ENCODE results near the gene ELMO1.

ELMO1 gene

DNA sequence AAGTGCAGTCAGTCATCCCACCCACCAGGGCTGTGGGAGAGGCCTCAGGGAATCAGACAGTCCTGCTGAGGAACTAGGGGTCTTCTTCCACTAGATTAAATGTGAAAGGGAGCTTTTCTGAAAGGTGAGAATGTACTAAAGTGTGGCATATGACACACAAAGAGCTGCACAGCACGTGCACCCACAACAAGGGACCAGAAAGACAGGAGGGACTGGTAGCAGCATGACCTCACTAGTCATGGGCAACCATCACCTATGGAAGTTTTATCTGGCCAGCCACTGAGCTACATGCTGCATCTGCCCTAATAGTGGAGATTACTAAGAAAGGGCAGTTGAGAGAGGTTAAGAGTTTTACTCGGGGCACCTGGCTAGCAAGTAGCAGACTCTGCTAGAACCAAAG lies 519.9 kb downstream of the ELMO1 start:
- DNase-seq: no peak

- no peak for DNase-seq
These were observed 520.4 kb downstream of the ELMO1 start for GRCh38 chr7:36928311-36928710.

DNA sequence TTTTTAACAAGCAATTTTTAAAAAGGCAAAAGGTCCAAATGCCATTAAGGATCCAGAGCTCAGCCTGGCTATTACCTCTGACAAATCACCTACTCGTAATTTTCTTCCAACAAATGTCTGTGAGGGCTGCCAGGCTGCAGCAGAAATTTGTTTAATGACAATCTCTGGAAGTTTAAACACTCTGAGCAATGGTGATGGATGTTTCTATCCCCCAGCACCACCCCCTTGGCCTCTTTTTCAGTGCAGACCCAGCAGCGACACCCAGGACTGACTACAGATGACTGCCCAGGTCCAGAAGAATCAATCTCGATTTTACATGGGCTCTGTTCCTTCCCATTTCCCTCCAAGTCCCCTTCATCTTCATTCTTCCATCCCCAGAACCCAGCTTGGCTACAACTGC lies 523.0 kb downstream of the ELMO1 start:
- DNase-seq: no peak

DNA sequence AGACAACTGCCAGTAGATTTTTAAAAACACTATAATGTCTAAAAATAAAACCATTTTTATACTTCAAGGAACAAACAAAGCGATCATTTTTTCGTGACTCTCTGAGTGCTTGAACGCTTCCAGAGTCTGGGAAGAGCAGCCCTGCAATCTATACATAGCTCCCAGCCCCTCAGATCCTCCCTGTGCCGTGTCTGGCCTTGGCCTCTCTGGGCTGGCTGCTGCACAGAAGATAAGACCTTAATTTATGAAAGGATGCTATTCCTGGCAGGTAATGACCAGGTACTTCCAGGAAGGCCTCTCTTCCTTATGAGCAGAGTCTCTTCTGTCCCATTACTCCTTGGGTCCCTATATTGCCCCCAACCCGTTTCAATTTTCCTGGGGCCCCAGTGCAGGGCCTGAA lies 523.5 kb downstream of the ELMO1 start:
- no peak for DNase-seq

DNA sequence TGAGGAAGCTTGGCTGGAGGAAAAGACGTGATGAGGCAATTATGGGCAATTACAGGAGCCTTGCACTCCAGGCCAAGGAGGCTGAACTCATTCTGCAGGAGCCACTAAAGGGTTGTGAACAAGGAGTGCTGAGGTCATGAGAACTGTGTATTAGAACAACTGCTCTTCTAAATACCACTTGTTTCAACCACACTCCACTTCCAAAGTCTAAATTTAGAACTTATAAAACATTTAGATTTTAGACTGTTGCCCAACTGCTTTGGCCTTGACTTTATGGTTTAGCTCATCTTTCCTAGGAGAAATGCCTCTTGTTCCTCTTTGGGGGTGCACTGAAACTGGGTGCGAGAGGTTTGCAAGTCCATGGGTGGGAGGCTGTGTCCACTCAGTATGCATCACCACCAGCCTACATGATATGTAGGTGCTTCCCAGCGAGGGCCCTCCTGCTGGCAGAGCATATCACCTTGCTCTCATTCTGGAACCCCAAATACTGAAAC lies 524.7 kb downstream of the ELMO1 start:
- DNase-seq: no peak

DNA sequence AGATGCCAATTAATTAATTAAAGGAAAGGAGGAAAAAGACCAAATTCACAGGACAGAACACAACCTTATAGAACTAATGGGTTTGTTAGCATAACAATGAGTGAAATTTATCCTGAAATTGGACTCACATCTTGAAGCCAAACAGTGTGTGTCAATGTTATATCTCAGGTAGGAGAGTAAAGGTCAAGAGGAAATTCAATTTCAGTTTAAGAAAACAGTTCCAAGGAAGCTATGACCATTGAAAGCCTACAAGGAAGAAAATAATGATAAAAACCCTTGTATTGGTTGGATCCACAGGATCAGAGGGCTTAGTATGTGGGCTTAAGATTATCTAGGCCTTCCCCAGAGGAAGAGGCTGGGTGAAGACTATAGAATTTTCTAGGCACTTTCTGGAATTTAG lies 525.5 kb downstream of the ELMO1 start:
- DNase-seq: no peak

GRCh38 chr7:36920433-36920832 lies 528.2 kb downstream of the ELMO1 start:
- no peak for DNase-seq

DNA sequence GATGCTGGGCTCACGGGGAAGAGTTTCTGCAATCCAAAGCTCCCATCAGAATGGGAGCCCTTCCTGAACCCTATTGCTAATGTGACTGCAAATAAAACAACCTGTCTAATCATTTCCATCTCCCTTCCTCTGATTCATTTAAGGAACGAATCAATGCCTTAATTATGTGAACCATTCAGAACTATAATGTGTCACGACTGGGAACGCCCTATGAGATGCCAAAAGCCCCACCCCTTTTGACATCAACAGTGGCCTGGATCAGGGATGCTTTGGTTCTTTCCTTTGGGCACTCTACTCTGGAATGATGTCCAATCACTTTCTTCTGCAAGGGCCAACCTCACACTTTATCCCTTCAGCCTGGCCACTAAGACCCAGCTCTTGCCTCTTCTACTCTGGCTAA lies 528.9 kb downstream of the ELMO1 start:
- DNase-seq: no peak

GRCh38 chr7:36918591-36918990 lies 530.1 kb downstream of the ELMO1 start:
- DNase-seq: no peak

DNA sequence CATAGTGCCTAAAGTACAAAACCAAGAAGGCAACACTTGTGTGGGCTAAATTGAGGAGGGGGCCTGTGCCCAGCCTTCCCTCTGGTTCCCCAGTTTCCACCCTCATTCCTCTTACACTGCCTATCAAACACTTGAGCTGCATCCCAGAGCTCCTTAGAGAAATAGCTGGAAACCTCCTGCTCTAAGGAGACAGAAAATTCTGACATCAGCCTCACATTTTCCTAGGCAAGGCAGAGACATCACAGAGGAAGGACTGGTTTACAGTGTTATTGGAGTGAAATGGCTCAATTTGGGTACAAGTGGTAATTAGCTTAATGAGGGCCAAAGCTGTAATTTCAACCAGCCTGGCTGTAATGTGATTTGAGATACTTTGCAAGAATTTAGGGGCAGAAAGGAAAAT lies 532.0 kb downstream of the ELMO1 start:
- DNase-seq: no peak

- no peak for DNase-seq
These were observed 532.5 kb downstream of the ELMO1 start for GRCh38 chr7:36916116-36916515.

DNA sequence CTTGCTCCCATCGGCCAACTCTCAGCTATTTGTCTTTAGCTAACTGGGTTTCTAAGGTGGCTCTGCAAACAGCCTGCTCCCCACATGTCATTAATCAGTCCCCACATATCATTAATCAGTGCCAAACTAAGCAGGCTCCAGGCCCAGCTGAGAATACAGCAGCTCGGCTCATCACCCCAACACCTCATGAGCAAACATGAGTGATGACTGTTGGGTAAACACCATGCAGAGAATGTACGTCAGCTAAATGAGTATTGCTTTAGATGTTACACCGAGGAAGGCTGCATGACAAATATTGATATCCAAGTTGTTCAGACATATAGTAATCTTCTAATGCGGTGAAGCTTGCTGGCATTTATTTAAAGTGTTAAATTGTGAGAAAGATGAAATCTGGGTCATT lies 536.9 kb downstream of the ELMO1 start:
- no peak for DNase-seq

DNA sequence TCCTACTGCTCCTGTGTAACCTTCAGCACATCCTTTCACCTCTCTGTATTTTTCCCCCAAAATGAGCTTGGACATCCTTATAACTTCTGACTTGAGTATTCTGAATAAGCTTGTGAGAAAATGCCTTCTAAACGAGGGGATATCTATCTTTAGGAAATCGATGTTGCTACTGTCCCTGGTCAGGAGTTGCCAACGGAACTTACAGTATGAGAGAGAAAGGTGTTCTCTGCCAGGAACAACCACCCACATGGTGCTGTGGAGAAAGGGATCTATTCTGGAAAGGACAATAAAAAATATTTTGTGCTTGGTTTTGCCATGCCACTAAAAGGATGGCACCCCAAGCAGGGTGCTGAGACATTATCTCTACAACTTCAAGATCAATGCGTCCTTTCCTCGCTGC lies 537.8 kb downstream of the ELMO1 start:
- no peak for DNase-seq

DNA sequence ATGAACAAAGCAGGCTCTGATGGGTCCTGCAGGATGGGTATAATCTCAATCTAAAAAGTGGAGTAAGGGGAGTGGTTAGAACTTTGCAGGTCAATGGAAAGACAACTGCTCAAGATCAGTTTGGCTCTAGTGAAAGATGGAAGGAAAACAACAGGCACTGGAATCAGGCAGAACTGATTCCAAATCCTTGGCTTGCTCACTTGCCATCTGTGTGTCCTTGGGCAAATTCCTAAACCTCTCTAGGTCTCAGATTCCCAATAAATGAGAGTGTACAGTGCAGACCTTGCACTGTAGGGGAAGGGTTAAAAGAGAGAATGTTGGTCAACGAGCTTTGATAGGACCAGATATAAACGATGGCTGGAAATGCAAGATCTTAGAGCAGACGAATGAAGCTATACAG lies 538.3 kb downstream of the ELMO1 start:
- no peak for DNase-seq

DNA sequence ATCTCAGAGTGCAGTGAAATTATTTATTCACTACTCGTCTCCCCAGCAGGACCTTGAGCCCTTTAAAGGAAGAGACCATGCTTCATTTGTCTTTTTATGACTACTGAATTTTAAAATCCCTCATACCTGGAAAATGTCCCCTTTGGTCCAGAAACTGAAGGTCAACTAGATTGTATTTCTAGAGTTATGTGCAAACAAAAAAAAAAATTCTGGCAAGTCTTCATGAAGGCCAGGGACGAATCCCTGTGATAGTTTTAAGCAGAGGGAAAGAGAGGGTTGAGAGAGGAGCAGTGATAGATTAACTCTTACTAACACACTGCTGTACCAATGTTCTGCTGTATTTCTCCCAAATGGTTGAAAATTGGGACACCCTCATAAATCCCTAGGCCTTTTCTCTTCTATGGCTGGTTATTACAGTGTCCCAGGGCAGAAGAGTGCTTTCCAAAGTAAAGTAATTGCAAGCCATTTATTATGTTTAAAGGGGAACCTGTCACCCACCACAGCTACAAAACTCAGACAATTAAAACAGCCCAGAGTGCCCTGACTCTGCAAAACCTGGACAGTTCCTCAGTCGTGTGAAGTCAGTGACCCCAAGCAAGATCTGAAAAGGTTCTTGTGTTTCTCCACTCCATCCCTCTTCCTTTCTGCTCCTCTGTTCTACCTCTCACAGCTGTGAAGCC lies 541.6 kb downstream of the ELMO1 start:
- no peak for DNase-seq

DNA sequence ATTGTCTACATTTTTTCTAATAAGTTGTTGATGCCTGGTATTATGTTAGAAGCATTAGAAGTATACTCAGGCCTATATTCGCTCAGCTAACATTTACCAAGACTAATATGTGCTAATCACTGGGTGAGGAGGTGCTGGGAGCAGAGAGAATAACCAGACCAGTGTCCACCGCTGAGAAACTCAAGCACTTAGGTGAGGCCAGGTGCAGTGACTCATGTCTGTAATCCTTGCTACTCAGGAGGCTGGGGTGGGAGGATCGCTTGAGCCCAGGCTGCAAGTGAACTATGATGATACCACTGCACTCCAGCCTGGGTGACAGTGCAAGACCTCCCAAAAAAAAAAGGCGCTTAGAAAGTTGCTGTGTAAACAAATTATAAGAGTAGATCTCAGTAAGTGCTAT lies 542.2 kb downstream of the ELMO1 start:
- DNase-seq: no peak

DNA sequence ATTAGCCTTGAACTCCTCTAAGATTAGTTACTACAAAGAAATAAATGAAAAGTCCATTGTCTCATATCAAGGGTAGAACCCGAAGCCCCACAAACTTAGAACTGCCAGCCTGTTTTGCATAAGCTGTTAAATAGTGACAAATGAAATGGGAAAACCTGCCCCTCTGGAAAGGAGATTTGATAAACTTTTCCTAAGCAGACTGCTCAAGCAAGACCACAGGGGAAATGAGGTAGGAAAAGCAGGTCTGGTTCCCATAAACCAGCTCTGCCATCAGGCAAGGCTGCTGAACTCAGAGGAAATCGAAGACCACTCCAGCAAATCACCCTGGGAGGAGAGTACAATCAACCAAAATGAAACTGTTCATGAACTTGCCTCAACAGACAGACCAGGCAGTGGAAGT lies 542.8 kb downstream of the ELMO1 start:
- no peak for DNase-seq

DNA sequence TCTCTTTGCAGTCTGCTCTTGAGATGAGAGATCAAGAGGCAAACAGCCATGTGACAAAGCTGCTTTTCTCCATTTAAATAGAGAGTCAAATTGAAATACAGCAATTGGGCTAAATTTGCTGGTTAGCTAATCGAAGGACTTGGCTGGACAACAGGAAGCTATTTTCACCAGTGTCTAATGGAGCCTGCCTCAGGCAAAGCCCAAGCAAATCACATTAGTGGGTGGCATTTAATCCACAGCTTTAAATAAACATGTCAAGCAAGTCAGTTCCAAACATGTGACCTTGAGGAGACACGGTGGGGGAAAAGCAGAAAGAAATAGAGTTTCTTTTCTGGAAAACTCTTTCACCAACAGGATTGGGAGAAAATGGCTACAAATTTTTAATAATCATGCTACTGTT lies 543.9 kb downstream of the ELMO1 start:
- DNase-seq: no peak

GRCh38 chr7:36904101-36904500 lies 544.6 kb downstream of the ELMO1 start:
- no peak for DNase-seq

- DNase-seq: no peak
These were observed 547.5 kb downstream of the ELMO1 start for GRCh38 chr7:36900988-36901710.

DNA sequence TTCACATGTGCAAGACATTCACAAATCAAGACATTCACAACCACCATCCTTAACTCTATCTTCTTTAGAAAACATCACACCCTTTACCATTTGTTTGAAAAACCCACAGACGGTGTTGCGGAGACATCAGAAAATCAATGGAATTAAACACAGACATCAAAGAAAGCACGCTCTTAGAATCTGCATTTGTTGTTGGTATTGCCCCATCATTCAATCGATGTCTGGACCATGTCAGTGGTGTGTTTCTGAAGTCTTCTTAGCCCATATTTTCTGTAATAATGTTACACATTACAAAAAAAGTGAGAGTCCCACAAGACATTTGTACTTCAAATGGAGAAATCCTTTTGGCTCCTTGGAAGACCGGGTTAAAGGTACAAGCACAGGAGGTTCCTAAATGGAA lies 550.5 kb downstream of the ELMO1 start:
- no peak for DNase-seq

DNA sequence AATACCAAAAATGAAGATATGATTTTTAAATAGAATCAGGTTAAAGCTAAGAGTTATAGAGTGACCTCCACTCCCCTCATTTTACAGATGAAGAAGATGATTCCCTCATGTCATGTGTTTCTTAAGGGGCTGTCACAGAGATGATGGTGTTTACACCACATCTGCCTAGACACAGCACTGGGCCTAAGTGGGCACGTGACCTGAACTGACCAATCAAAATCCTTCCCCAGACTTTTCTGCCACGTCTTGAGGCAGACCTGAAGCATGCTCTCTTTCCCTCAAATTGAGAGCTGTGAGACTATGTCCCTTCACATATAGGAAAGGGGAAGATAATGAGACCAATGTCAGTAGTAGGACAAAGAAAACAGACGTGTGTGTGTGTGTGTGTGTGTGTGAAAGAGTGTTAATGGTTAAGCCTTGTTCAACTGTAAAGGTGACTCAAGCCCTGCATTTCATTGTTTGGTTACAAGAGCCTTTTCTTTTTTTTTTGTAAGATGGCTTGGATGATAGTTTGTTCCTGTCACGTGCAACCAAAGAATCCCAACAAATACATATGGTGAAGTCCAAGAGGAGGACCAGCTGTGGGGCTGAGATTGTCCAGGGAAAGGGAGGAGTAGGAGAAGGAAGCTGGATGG lies 551.6 kb downstream of the ELMO1 start:
- no peak for DNase-seq

- no peak for DNase-seq
These were observed 552.2 kb downstream of the ELMO1 start for GRCh38 chr7:36896418-36896817.

- no peak for DNase-seq
These were observed 553.5 kb downstream of the ELMO1 start for GRCh38 chr7:36895192-36895591.
